ENCODE results near the gene ZDHHC18. TPM values are rescaled to one million over a fixed set of nuclear protein-coding genes. Genes with fewer than 3 reads are reported as not detected.

Gene ZDHHC18
- 12.5 and 15.2 TPM in 2 replicates for total RNA-seq (2014; rRNA removed; shearing (Covaris generic))
- 11.7 and 17.9 TPM in 2 replicates for polyA plus RNA-seq (2014; cell fraction: nucleus; rRNA removed)

- peak; percentile 43 for DNase-seq (ENCODE audit: extremely low read depth, low read depth)
These were observed at the start of gene ZDHHC18 for GRCh38 chr1:26826261-26827105. TSS of gene ZDHHC18 (plus strand) at chr1:26826688. CDS start at chr1:26826805, 117 bp downstream.

- DNase-seq (ENCODE audit: extremely low read depth, low read depth): no peak
These were observed 47.3 kb upstream of the ZDHHC18 start for GRCh38 chr1:26779098-26779668.

- no peak for DNase-seq (ENCODE audit: extremely low read depth, low read depth)
These were observed 46.0 kb upstream of the ZDHHC18 start for GRCh38 chr1:26780344-26780957.

- no peak for DNase-seq (ENCODE audit: extremely low read depth, low read depth)
These were observed 45.2 kb upstream of the ZDHHC18 start for GRCh38 chr1:26781206-26781825.

- no peak for DNase-seq (ENCODE audit: extremely low read depth, low read depth)
These were observed 43.8 kb upstream of the ZDHHC18 start for GRCh38 chr1:26782521-26783212.

- no peak for DNase-seq (ENCODE audit: extremely low read depth, low read depth)
These were observed 42.9 kb upstream of the ZDHHC18 start for GRCh38 chr1:26783646-26784022.

- no peak for DNase-seq (ENCODE audit: extremely low read depth, low read depth)
These were observed 42.2 kb upstream of the ZDHHC18 start for GRCh38 chr1:26784023-26784871.

GRCh38 chr1:26784886-26785285 is 41.6 kb upstream of the ZDHHC18 start:
- no peak for DNase-seq (ENCODE audit: extremely low read depth, low read depth)

- DNase-seq (ENCODE audit: extremely low read depth, low read depth): no peak
These were observed 40.7 kb upstream of the ZDHHC18 start for GRCh38 chr1:26785611-26786436.

- DNase-seq (ENCODE audit: extremely low read depth, low read depth): no peak
These were observed 39.8 kb upstream of the ZDHHC18 start for GRCh38 chr1:26786437-26787380.

GRCh38 chr1:26787381-26787705 is 39.1 kb upstream of the ZDHHC18 start:
- no peak for DNase-seq (ENCODE audit: extremely low read depth, low read depth)

- DNase-seq (ENCODE audit: extremely low read depth, low read depth): peak; percentile 65
These were observed 38.6 kb upstream of the ZDHHC18 start, which contains the start of gene PIGV for GRCh38 chr1:26787706-26788514. TSS of gene PIGV (plus strand) at chr1:26787950. CDS start at chr1:26790816, 2,866 bp downstream.

GRCh38 chr1:26788515-26788785 is 38.0 kb upstream of the ZDHHC18 start:
- DNase-seq (ENCODE audit: extremely low read depth, low read depth): no peak

GRCh38 chr1:26788836-26789611 is 37.5 kb upstream of the ZDHHC18 start:
- peak; percentile 76 for DNase-seq (ENCODE audit: extremely low read depth, low read depth)

GRCh38 chr1:26789612-26789865 is 36.9 kb upstream of the ZDHHC18 start:
- DNase-seq (ENCODE audit: extremely low read depth, low read depth): no peak

- no peak for DNase-seq (ENCODE audit: extremely low read depth, low read depth)
These were observed 36.6 kb upstream of the ZDHHC18 start for GRCh38 chr1:26789931-26790330.

- DNase-seq (ENCODE audit: extremely low read depth, low read depth): no peak
These were observed 35.9 kb upstream of the ZDHHC18 start for GRCh38 chr1:26790551-26790953.
